OCI-LY1 (cell line): ENCODE results near the gene ALDH16A1.
"Not testable (repeated sequence)": the region's sequence is repeated elsewhere in the genome, so short reads cannot be mapped to it uniquely, and the experiment has no call there.

Source experiments
- CTCF ChIP-seq: fragments of 200-600 bp; sonication (generic), shearing (Covaris generic); IDR thresholded peaks from 2 replicates; pipeline ENCODE4 v1.5.1; 2017; ENCODE audit warnings: mild to moderate bottlenecking, antibody characterized with exemption, low read length, moderate library complexity, mixed read lengths
- EZH2 ChIP-seq: fragments of 200-600 bp; sonication (generic), shearing (Covaris generic); IDR thresholded peaks from 2 replicates; pipeline ENCODE4 v1.8.0; 2017; ENCODE audit warnings: borderline replicate concordance, mixed run types, mild to moderate bottlenecking, antibody characterized with exemption, low read length, moderate library complexity, mixed read lengths

- TF ChIP-seq CTCF, EZH2: not testable (repeated sequence)
Observed at GRCh38 chr19:49444100-49444700, 8.8 kb upstream of the ALDH16A1 start.
